GM23248 (cell line): ENCODE results near the gene RASA3.

Source experiments
- EZH2 ChIP-seq: fragments of 200-600 bp; sonication (generic); IDR thresholded peaks from 2 replicates; pipeline ENCODE4 v1.6.1; 2018; ENCODE audit warnings: antibody characterized with exemption, mild to moderate bottlenecking; ENCODE audit not compliant: insufficient read depth, poor library complexity, severe bottlenecking
- EZH2phosphoT487 ChIP-seq: fragments of 200-600 bp; sonication (generic); IDR thresholded peaks from 2 replicates; pipeline ENCODE4 v1.6.1; 2018; ENCODE audit warnings: antibody characterized with exemption, moderate library complexity, mild to moderate bottlenecking, low read depth; ENCODE audit not compliant: insufficient read depth

DNA sequence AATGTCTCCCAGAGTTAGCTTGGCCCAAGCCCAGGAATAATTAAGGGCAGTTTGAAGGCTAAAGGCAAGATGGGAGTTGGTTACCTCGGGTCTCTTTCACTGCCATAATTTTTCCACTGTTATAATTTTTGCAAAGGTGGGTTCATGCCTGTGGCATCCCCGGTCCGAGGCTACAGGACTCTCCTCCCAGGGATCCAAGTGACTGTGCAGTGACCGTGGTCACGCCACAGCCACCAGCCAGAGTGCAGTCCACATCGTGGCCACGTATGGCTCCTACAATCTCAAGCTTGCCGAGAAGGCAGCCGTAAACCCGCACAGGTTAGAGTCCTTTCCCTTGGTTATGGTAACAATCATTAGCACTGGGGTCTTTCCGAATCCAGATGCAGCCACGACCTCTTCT, 195.3 kb downstream of the RASA3 start:
- TF ChIP-seq EZH2phosphoT487 (no peak), EZH2 (no peak)
